Measurements from ENCODE around the gene EPHB4.

DNA sequence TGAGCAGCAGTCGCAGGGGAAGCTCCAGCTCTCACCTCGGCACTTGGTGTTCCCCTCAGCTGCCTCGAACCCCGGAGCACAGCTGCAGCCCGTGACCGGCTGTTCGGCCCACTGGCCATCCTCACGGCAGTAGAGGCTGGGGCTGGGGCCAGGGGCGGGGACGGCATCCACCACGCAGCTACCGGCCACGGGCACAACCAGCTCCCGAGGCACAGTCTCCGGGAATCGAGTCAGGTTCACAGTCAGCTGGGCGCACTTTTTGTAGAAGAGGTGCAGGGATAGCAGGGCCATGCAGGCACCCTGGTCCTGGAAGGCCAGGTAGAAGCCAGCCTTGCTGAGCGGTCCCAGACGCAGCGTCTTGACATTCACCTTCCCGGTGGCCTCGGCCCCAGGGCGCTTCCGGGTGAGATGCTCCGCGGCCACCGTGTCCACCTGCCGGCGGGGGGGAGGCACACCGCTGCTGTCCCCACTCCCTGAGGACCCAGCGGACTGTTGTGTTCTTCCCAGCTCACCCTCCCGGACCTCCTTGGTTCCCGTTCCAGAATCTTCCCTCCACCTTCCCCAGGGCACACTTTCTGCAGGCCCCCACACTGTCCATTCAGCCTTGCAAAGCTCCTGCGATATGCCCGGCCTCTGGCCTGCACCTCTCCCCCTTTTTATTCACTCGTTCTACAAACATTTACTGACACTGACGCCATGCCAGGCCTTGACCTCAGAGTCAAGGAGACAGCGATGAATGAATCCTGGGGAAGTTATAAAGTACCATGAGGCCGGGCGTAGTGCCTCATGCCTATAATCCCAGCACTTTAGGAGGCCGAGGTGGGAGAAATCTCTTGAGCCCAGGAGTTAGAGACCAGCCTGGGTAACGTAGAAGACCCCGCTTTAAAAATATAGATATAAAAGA is 4.8 kb downstream of the EPHB4 start:
- TF ChIP-seq EZH2phosphoT487 (IDR thresholded peaks at IDR 0.05; ENCODE audit: unreplicated experiment) (no peak), NANOG (IDR thresholded peaks at IDR 0.05; ENCODE audit: borderline replicate concordance) (no peak), CTCF (conservative IDR thresholded peaks at IDR 0.05; ENCODE audit: low read depth in 2 of 2) (no peak), POLR2AphosphoS5 (IDR thresholded peaks at IDR 0.05; ENCODE audit: low read depth) (no peak), JUNB (IDR thresholded peaks at IDR 0.05; ENCODE audit: unreplicated experiment) (no peak), EZH2 (IDR thresholded peaks at IDR 0.05; ENCODE audit: low read depth, unreplicated experiment) (no peak), ZNF462 (CRISPR knock-in tag; IDR thresholded peaks at IDR 0.05) (no peak), CREB1 (CRISPR knock-in tag; IDR thresholded peaks at IDR 0.05; ENCODE audit: low read depth) (no peak), ZNF114 (CRISPR knock-in tag; IDR thresholded peaks at IDR 0.05) (no peak), ZNF331 (CRISPR knock-in tag; IDR thresholded peaks at IDR 0.05; ENCODE audit: low read depth) (no peak), STAT1 (IDR thresholded peaks at IDR 0.05; ENCODE audit: unreplicated experiment) (no peak)
- TF ChIP-seq, protein P1, sequence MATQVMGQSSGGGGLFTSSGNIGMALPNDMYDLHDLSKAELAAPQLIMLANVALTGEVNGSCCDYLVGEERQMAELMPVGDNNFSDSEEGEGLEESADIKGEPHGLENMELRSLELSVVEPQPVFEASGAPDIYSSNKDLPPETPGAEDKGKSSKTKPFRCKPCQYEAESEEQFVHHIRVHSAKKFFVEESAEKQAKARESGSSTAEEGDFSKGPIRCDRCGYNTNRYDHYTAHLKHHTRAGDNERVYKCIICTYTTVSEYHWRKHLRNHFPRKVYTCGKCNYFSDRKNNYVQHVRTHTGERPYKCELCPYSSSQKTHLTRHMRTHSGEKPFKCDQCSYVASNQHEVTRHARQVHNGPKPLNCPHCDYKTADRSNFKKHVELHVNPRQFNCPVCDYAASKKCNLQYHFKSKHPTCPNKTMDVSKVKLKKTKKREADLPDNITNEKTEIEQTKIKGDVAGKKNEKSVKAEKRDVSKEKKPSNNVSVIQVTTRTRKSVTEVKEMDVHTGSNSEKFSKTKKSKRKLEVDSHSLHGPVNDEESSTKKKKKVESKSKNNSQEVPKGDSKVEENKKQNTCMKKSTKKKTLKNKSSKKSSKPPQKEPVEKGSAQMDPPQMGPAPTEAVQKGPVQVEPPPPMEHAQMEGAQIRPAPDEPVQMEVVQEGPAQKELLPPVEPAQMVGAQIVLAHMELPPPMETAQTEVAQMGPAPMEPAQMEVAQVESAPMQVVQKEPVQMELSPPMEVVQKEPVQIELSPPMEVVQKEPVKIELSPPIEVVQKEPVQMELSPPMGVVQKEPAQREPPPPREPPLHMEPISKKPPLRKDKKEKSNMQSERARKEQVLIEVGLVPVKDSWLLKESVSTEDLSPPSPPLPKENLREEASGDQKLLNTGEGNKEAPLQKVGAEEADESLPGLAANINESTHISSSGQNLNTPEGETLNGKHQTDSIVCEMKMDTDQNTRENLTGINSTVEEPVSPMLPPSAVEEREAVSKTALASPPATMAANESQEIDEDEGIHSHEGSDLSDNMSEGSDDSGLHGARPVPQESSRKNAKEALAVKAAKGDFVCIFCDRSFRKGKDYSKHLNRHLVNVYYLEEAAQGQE (IDR thresholded peaks at IDR 0.05; ENCODE audit: unreplicated experiment) = no peak
- TF ChIP-seq, protein P2, sequence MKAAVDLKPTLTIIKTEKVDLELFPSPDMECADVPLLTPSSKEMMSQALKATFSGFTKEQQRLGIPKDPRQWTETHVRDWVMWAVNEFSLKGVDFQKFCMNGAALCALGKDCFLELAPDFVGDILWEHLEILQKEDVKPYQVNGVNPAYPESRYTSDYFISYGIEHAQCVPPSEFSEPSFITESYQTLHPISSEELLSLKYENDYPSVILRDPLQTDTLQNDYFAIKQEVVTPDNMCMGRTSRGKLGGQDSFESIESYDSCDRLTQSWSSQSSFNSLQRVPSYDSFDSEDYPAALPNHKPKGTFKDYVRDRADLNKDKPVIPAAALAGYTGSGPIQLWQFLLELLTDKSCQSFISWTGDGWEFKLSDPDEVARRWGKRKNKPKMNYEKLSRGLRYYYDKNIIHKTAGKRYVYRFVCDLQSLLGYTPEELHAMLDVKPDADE (IDR thresholded peaks at IDR 0.05) = no peak

Measured in GM23338 (cell line).